Gastroesophageal sphincter (tissue), 3 donors: ENCODE data around the gene IFIT3.

ENCODE experiments used
- CTCF ChIP-seq, 4 experiments: fragments of 200-600 bp in 2 of 4; fragments of 450-650 bp in 2 of 4; sonication (generic) in 1 of 4; IDR thresholded peaks; one replicate each; pipeline ENCODE4 v1.5.1; 2017 to 2019; ENCODE audit warnings: antibody characterized with exemption in 4 of 4, mild to moderate bottlenecking in 2 of 4, moderate library complexity in 2 of 4
- POLR2A ChIP-seq, 2 donors: fragments of 450-650 bp; IDR thresholded peaks; one replicate each; pipeline ENCODE4 v1.6.1; 2017; ENCODE audit warnings: antibody characterized with exemption in 2 of 2, mild to moderate bottlenecking in 2 of 2, moderate library complexity in 1 of 2
- POLR2AphosphoS5 ChIP-seq: sonication (generic); formaldehyde crosslinking; IDR thresholded peaks from one replicate; pipeline ENCODE4 v1.6.1; 2017; ENCODE audit warnings: antibody characterized with exemption

GRCh38 chr10:89304446-89304845 lies 23.4 kb upstream of the IFIT3 start:
- no peak for TF ChIP-seq CTCF (IDR thresholded peaks at IDR 0.05)
- no peak for TF ChIP-seq POLR2AphosphoS5
- TF ChIP-seq POLR2A (IDR thresholded peaks at IDR 0.05) = no peak
